ENCODE results near the gene APOBEC3H. TPM values are rescaled to one million over a fixed set of nuclear protein-coding genes. Genes with fewer than 3 reads are reported as not detected.

APOBEC3H gene
- total RNA-seq, 1 donor, result not detected

DNA sequence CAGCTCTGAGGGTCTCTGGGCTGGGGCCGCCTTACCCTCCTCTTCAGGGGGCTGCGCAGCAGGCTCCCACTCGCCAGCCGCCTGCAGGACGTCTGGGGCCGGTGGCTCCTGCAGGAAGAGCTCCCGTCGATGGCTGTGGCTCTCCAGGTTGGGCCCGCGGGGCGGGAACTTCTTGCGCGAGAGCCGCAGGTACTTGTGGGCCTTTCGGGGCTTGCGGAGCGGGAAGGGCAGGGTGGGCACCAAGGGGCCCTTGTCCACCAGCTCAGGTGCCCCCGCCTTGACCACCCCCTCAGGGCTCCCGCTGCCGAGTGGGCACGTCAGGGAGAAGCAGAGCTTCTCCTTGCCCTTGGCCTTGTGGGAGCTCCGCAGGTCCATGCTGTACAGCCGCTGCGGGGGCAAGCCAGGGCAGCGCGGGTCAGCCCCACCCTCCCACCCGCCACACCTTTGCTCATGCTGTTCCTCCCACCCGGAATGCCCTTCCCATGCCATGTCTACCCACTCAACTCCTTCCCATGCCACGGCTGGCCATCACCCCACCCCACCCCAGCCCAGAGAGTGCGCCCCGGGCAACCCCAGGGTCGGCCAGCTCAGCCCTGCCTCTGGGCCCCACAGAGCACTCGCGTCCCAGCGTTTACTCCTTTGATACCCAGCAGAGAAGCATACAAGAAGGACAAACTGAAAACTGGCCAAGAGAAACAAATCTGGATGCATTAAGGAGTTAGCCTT is 37.5 kb downstream of the APOBEC3H start:
- DNase-seq (ENCODE audit: low read depth), result no peak
- no peak overlapping the region for H3K4me3 ChIP-seq (ENCODE audit: low read depth, low read length)
- TF ChIP-seq, protein P1, sequence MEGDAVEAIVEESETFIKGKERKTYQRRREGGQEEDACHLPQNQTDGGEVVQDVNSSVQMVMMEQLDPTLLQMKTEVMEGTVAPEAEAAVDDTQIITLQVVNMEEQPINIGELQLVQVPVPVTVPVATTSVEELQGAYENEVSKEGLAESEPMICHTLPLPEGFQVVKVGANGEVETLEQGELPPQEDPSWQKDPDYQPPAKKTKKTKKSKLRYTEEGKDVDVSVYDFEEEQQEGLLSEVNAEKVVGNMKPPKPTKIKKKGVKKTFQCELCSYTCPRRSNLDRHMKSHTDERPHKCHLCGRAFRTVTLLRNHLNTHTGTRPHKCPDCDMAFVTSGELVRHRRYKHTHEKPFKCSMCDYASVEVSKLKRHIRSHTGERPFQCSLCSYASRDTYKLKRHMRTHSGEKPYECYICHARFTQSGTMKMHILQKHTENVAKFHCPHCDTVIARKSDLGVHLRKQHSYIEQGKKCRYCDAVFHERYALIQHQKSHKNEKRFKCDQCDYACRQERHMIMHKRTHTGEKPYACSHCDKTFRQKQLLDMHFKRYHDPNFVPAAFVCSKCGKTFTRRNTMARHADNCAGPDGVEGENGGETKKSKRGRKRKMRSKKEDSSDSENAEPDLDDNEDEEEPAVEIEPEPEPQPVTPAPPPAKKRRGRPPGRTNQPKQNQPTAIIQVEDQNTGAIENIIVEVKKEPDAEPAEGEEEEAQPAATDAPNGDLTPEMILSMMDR (IDR thresholded peaks at IDR 0.05; ENCODE audit: insufficient read depth, low read depth, low read length), result no peak

DNA sequence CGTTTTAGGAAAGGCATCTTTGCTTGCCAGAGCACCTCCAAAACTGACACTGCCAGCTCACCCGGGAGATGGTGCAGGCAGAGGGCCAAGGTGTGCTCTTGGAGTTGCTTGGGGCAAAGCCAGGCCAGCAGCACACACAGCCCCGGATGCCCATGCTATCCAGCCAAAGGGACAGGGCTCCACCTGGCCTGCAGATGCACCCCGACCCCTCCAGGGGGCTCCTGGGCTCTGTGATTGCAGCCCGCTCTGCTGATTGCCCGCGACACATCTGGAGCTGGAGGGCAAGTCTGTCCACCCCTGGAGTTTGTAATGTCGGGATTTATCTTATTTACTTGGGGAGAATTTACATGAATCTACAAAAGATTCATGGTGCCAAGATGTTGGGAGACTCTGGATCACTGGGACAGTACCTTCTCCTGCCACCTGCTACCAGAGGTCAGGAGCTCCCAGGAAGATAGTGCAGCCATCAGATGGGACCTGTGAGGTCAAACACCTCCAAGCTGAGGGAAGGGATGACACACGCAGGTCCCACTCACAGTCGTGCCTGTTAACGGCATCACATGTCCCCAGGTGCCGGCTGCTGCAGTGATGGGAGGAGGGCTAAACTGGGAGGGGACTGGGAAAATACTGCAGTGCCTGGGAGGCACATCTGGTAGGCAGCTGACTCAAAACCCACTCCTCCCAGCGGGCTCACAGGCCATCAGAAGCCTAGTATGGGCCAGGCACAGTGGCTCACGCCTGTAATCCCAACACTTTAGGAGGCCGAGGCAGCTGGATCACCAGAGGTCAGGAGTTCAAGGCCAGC is 38.2 kb downstream of the APOBEC3H start:
- TF ChIP-seq, protein P1 (IDR thresholded peaks at IDR 0.05; ENCODE audit: insufficient read depth, low read depth, low read length), result peak; percentile 75
- H3K4me3 ChIP-seq (ENCODE audit: low read depth, low read length), result no peak overlapping the region
- peak; percentile 50 for DNase-seq (ENCODE audit: low read depth)

DNA sequence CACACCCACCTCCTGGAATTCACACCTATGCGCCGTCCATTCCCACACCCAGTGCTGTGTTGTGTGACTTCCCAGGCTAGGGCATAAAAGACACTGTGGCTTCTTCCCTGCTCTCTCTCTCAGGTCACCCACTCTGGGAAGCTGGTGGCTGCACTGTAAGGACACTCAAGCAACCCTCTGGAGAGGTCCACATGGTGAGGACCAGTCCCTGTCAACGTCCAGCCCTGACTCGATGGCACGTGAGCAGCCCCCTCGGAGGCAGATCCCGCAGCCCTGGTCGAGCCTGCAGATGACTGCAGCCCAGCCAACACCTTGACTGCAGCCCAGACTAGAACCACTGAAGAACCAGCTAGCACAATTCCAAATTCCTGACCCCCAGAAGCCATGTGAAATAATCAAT is 39.3 kb downstream of the APOBEC3H start:
- TF ChIP-seq, protein P1 (IDR thresholded peaks at IDR 0.05; ENCODE audit: insufficient read depth, low read depth, low read length), result no peak
- no peak for DNase-seq (ENCODE audit: low read depth)
- H3K4me3 ChIP-seq (ENCODE audit: low read depth, low read length), result no peak overlapping the region

DNA sequence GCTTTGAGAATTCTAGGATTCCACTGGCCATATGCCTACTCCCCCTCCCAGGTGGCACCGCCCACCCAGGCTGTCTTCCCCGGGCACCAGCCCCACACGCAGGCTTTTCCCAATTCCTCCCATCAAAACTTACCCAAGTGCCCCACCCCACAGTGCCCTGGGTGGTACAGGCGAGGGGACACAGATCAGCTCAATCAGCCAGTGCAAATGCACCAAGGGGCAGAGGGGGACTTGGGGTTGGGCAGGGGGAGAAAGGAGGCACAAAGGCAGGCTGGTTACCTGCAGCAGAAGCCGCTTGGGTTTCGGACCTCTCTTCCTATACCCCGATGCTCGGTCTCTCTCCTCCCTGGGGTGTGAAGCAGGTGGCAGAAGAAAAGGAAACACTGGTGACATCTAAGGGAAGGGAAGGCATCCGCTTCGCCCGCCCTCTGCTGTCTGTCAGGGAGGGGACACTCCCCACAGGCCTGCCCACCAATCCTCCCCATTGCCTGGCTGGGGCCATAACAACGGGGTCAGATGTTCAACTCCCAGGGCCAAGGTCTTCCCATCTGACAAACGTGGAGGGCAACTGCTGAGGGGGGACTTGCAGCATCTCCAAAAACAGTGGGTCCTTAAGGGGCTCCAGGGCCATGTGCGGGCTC is 41.4 kb downstream of the APOBEC3H start:
- no peak for DNase-seq (ENCODE audit: low read depth)
- TF ChIP-seq, protein P1 (IDR thresholded peaks at IDR 0.05; ENCODE audit: insufficient read depth, low read depth, low read length), result no peak
- H3K4me3 ChIP-seq (ENCODE audit: low read depth, low read length), result no peak overlapping the region

DNA sequence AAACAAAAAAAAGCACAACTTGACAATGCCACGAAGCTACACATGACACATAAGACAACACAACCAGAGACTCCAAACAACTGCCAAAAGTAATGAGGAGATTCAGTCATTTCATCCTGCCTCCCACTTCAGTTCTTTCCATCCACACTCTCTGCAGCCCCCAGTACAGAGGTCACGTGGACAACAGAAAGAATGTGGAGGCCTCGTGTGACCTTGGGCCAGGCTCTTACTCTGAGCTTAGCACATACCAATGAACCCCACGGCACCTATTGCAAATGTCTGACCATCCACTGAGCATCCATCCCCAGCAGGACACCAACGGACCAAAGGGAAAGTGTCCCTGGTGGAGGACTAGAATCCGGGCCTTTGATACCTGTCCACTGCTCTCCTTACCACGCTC is 42.9 kb downstream of the APOBEC3H start:
- TF ChIP-seq, protein P1 (IDR thresholded peaks at IDR 0.05; ENCODE audit: insufficient read depth, low read depth, low read length), result no peak
- no peak for DNase-seq (ENCODE audit: low read depth)
- no peak overlapping the region for H3K4me3 ChIP-seq (ENCODE audit: low read depth, low read length)

DNA sequence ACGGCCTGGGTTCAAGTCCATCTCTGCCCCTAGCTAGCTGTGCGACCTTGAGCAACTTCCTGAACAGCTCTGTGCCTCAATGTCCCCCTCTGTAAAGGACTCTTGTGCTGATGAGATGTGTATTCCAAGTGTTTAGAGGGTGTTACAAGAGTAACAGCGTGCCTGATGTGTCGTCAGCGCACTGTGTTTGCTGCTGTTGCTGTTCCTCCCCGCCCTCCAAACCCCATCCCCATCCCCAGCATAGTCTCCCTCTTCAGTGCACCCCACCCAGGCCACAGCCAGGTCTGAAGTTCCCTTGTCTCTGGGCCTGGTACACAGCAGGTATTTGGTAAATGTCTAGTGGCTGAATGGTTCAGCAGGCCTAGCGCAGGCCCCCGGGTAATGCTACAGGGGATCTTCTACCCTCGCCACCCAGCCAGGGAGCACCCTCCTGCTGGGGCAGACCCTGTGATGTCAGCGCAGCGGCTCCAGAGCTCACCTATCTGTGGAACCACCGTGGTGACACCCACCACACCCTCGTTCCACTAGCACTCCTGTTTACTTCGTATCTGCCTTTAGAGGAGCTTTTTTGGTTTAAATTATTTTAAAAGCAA is 45.1 kb downstream of the APOBEC3H start:
- TF ChIP-seq, protein P1 (IDR thresholded peaks at IDR 0.05; ENCODE audit: insufficient read depth, low read depth, low read length), result no peak
- H3K4me3 ChIP-seq (ENCODE audit: low read depth, low read length), result no peak overlapping the region
- DNase-seq (ENCODE audit: low read depth), result no peak
